Endothelial cell of umbilical vein (primary cell): ENCODE measurements around the gene NMNAT3. TPM values are rescaled to one million over a fixed set of nuclear protein-coding genes. Genes with fewer than 3 reads are reported as not detected.

Source experiments
- BruUV-seq: library from RNA; stranded (reverse); fragments of 400-500 nt; replicated peaks from 2 replicates; lab custom pipeline; 2021; lab: Mats Ljungman, UMichigan
- CTCF ChIA-PET: fragments of 300-600, 350-600 bp; sonication (Branson Sonifier 250); formaldehyde crosslinking; loops from one replicate; lab custom pipeline; 2021; ENCODE audit warnings: antibody characterized with exemption, inconsistent platforms; lab: Charles Lee
- POLR2A ChIA-PET: fragments of 300-600, 350-600 bp; sonication (Branson Sonifier 250); formaldehyde crosslinking; loops from one replicate; lab custom pipeline; 2021; ENCODE audit warnings: antibody characterized with exemption, inconsistent platforms; lab: Charles Lee
- DNase-seq: peaks from one replicate; pipeline ENCODE4 v3.0.0-alpha.2; 2011; ENCODE audit warnings: low read depth, low spot score
- FAIRE-seq: peaks from 2 replicates; lab custom pipeline; 2011; peaks lifted over from hg19 to GRCh38; lab: Jason Lieb, UNC
- H2AFZ ChIP-seq: 2 replicates; pipeline ENCODE4 v1.6.0; 2012; ENCODE audit warnings: low read depth, low read length, control low read depth, inconsistent platforms
- H3K27ac ChIP-seq: 2 replicates; pipeline ENCODE4 v1.5.1; 2011; ENCODE audit warnings: low read depth, mild to moderate bottlenecking, control low read depth, low read length, moderate library complexity; ENCODE audit not compliant: insufficient read depth
- H3K27me3 ChIP-seq, 2 experiments: 2 replicates each; pipeline versions ENCODE4 v1.6.0 to v1.6.1; 2011; ENCODE audit warnings: low read length in 2 of 2, mixed read lengths in 1 of 2; ENCODE audit not compliant: control insufficient read depth in 2 of 2, insufficient read depth in 2 of 2
- H3K36me3 ChIP-seq, 2 experiments: 2 replicates in 1 of 2; 3 replicates in 1 of 2; pipeline ENCODE4 v1.5.1; 2011; ENCODE audit warnings: low read length in 2 of 2, mild to moderate bottlenecking in 1 of 2, moderate library complexity in 1 of 2; ENCODE audit not compliant: control insufficient read depth in 2 of 2, insufficient read depth in 2 of 2; ENCODE audit errors: extremely low read depth in 1 of 2
- H3K4me1 ChIP-seq: 3 replicates; pipeline ENCODE4 v1.5.1; 2011; ENCODE audit warnings: mild to moderate bottlenecking, low read length; ENCODE audit not compliant: control insufficient read depth, insufficient read depth; ENCODE audit errors: extremely low read depth
- H3K4me2 ChIP-seq: 2 replicates; pipeline ENCODE4 v1.6.1; 2011; ENCODE audit warnings: low read length, control low read depth, mixed read lengths; ENCODE audit not compliant: insufficient read depth
- H3K4me3 ChIP-seq, 3 experiments: fragments of 200-600 bp in 1 of 3; sonication (generic), shearing (Covaris generic) in 1 of 3; replicated peaks in 1 of 3; 2 replicates each; pipeline ENCODE4 v1.5.1; 2011 to 2016; ENCODE audit warnings: control low read depth in 3 of 3, low read length in 3 of 3, mild to moderate bottlenecking in 2 of 3, inconsistent platforms in 1 of 3, low read depth in 1 of 3, moderate library complexity in 1 of 3; ENCODE audit not compliant: insufficient read depth in 1 of 3
- H3K79me2 ChIP-seq: 2 replicates; pipeline ENCODE4 v1.6.0; 2012; ENCODE audit warnings: low read length, inconsistent platforms; ENCODE audit not compliant: control insufficient read depth, insufficient read depth
- H3K9ac ChIP-seq: replicated peaks from 2 replicates; pipeline ENCODE3; 2011; ENCODE audit warnings: low read length, control low read depth; ENCODE audit not compliant: insufficient read depth; ENCODE audit errors: extremely low read depth
- H3K9me1 ChIP-seq: replicated peaks from 3 replicates; pipeline ENCODE4 v1.6.0; 2011; ENCODE audit warnings: mild to moderate bottlenecking, low read length; ENCODE audit not compliant: control insufficient read depth, insufficient read depth; ENCODE audit errors: extremely low read depth
- H3K9me3 ChIP-seq: replicated peaks from 2 replicates; pipeline ENCODE4 v1.5.1; 2012; ENCODE audit warnings: low read length, inconsistent platforms; ENCODE audit not compliant: control insufficient read depth, insufficient read depth
- H4K20me1 ChIP-seq: replicated peaks from 2 replicates; pipeline ENCODE3; 2011; ENCODE audit warnings: mild to moderate bottlenecking, low read length; ENCODE audit not compliant: control insufficient read depth, insufficient read depth; ENCODE audit errors: extremely low read depth
- CTCF ChIP-seq, 2 donors: IDR thresholded peaks; 1 replicate in 1 of 2; 2 replicates in 1 of 2; pipeline ENCODE4 v1.5.1; 2011; ENCODE audit warnings: low read length in 2 of 2, mild to moderate bottlenecking in 2 of 2, moderate library complexity in 2 of 2, control low read depth in 1 of 2, inconsistent platforms in 1 of 2, low read depth in 1 of 2; ENCODE audit not compliant: insufficient read depth in 1 of 2; ENCODE audit errors: extremely low read depth in 1 of 2
- EZH2 ChIP-seq: IDR thresholded peaks from 2 replicates; pipeline ENCODE4 v1.6.1; 2012; ENCODE audit warnings: borderline replicate concordance, low read depth, mild to moderate bottlenecking, moderate library complexity, low read length, inconsistent platforms; ENCODE audit not compliant: severe bottlenecking
- FOS ChIP-seq: IDR thresholded peaks from 2 replicates; pipeline ENCODE4 v1.6.1; 2011; ENCODE audit warnings: mild to moderate bottlenecking, low read length, moderate library complexity, borderline replicate concordance; ENCODE audit not compliant: insufficient read depth
- GATA2 ChIP-seq: IDR thresholded peaks from 2 replicates; pipeline ENCODE4 v1.7.0; 2011; ENCODE audit warnings: low read depth, mild to moderate bottlenecking, moderate library complexity, mixed read lengths, low read length; ENCODE audit not compliant: insufficient read length, insufficient read depth
- JUN ChIP-seq: IDR thresholded peaks from 2 replicates; pipeline ENCODE4 v1.6.1; 2011; ENCODE audit warnings: borderline replicate concordance, low read depth; ENCODE audit not compliant: insufficient read length, insufficient read depth
- MAX ChIP-seq: IDR thresholded peaks from 2 replicates; pipeline ENCODE4 v1.6.1; 2011; ENCODE audit not compliant: insufficient read depth, insufficient read length
- MYC ChIP-seq: IDR thresholded peaks from one replicate; pipeline ENCODE4 v1.6.1; 2011; ENCODE audit warnings: mild to moderate bottlenecking, low read depth, low read length
- POLR2A ChIP-seq: IDR thresholded peaks from 2 replicates; pipeline ENCODE4 v1.6.1; 2012; ENCODE audit warnings: low read depth, mild to moderate bottlenecking, control low read depth, low read length
- POLR2AphosphoS5 ChIP-seq: IDR thresholded peaks from 2 replicates; pipeline ENCODE4 v1.6.1; 2012; ENCODE audit warnings: low read depth, mild to moderate bottlenecking, control low read depth, low read length, moderate library complexity; ENCODE audit not compliant: insufficient read depth
- dilution Hi-C: fragments of 300-500 bp; cut with MboI; formaldehyde crosslinking; loops from one replicate; pipeline ENCODE4 v1.15.0; 2019; ENCODE audit warnings: low sequenced_read_pairs; ENCODE audit not compliant: extremely low pct_ligation_motif_present
- intact Hi-C: fragments of 100-400 bp; cut with micrococcal nuclease; formaldehyde crosslinking; loops from one replicate; pipeline ENCODE4 v1.10.0; 2022
- polyA plus RNA-seq, 4 experiments: library from polyadenylated mRNA; depleted of rRNA in 3 of 4; stranded (reverse) in 3 of 4; unstranded in 1 of 4; fragments of >200 nt; gene quantifications; 2 replicates each; pipeline versions ENCODE4 v1.2.1 to v1.2.3, GENCODE V29; 2011 to 2012; ENCODE audit warnings: missing spikeins in 1 of 4
- total RNA-seq: library from RNA; stranded (reverse); gene quantifications from 2 replicates; pipeline ENCODE4 v1.2.3, GENCODE V29; 2021

The NMNAT3 gene
- total and polyA plus RNA-seq, 2 donors (not counting 3 experiments of a cell fraction or from before 2014, with no cell fraction given) = 0.59 to 0.60 TPM

- no peak for FAIRE-seq
- Histone ChIP-seq H3K9ac (no peak overlapping the region), H3K27me3 (peaks cover 0 to 1% of the 10 kb centered on the region in 2 experiments), H3K79me2 (no peaks in the 10 kb centered on the region), H3K4me1 (peaks cover 4% of the 10 kb centered on the region), H3K9me1 (no peaks in the 10 kb centered on the region), H4K20me1 (no peaks in the 10 kb centered on the region), H3K4me2 (no peak overlapping the region), H3K27ac (no peak overlapping the region), H2AFZ (no peak overlapping the region), H3K4me3 (no peak overlapping the region), H3K36me3 (no peaks in the 10 kb centered on the region), H3K9me3 (no peaks in the 10 kb centered on the region)
- ChIA-PET CTCF (interaction anchor here (1.5 kb wide), 2 partner anchors 14 to 107 kb away, joined by 3 read pairs; no protein-coding TSS in a partner anchor), POLR2A (no interaction called here)
- DNase-seq = no peak
- dilution Hi-C loops = no loop called here
- no peak for TF ChIP-seq MAX
- no peak for TF ChIP-seq JUN
- no peak for TF ChIP-seq POLR2A
- TF ChIP-seq MYC = no peak
- no peak for TF ChIP-seq POLR2AphosphoS5
- TF ChIP-seq FOS = no peak
- no peak for TF ChIP-seq CTCF (IDR thresholded peaks at IDR 0.05; ENCODE audit: extremely low read depth in 1 of 2, insufficient read depth in 1 of 2, low read depth in 1 of 2, low read length in 2 of 2)
- no peak for TF ChIP-seq EZH2
- no peak for TF ChIP-seq GATA2
- intact Hi-C loops = no loop called here
- no TSS peak for BruUV-seq
Measured at GRCh38 chr3:139534455-139534812, 143.3 kb downstream of the NMNAT3 start.
